Erythroblast (primary cell): ENCODE data around the gene FAM98C.

Experiments used
- DNase-seq, 2 experiments: peaks; one replicate each; lab custom pipeline; 2025; lab: John Stamatoyannopoulos, UW
- GATA1 ChIP-seq: IDR thresholded peaks from 2 replicates; pipeline ENCODE4 v1.6.1; 2011; ENCODE audit warnings: low read depth, mild to moderate bottlenecking, control low read depth, low read length, moderate library complexity
- POLR2A ChIP-seq: IDR thresholded peaks from 2 replicates; pipeline ENCODE4 v1.6.1; 2011; ENCODE audit warnings: mild to moderate bottlenecking, low read length

The FAM98C gene

DNA sequence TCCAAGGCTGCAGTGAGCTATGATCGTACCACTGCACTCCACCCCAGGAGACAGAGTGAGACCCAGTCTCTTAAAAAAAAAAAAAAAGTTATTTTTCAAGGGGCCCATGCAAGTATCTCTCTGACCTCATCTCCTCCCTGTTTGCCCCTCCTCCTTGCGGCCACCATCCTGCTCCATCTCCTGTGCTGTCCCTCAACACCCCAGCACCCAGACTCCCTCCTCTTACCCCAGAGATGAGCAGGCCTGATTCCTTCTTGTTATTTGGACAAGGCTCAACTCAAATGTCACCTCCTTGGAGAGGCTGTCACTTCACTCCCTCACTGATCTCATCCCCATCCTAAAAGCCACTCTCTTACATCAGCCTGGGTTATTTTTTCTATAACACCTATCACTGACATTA is 35.0 kb downstream of the FAM98C start:
- DNase-seq, result no peak
- TF ChIP-seq GATA1 (no peak), POLR2A (no peak)

DNA sequence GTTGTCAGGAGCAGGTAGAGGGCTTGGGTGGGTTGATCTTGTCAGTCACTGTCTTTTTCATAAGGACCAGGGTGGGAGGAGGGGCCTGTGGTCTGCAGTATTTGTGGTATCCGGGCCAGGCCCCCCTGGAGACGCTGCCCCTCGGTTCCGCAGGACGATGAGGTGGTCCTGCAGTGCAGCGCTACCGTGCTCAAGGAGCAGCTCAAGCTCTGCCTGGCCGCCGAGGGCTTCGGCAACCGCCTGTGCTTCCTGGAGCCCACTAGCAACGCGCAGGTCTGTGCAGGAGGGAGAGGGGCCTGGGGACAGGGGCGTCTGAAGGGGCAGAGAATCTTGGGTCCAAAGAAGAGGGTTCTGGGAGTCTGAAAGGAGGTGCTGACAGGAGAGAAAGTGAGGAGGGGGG is 37.7 kb downstream of the FAM98C start:
- TF ChIP-seq GATA1, result no peak
- no peak for TF ChIP-seq POLR2A

DNA sequence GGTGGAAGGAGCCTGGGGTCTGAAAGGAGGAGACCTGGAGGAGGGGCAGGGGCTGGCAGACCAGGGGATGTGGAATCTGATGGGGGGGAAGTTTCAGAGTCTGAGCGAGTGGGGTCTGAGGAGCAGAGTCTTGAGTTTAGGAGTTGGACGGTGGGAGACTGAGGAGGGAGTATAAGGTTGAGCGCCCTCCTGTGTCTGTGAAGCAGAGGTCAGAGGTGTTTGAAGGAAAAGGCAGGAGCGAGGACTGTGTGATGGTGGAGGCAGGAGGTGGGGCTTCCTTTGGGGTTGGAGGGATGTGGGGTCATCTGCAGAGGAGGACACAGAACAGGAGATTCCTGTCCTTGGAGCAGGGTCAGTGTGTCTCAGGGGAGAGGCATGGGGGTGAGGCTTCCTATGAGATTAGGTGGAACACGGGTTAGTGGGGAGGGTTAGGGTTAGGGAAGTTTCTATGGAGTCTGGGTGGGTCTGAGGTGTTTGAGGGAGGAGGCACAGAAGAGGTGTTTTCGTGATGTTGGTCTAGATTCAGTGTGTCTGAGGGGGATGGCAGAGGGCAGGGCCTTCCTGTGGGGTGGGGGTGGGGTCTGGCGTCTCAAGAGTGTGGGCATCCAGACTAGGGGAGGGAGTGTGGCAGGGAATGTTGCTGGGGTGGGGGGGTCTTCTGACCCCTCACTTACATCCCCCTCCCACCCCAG is 38.9 kb downstream of the FAM98C start:
- TF ChIP-seq GATA1 (no peak), POLR2A (no peak)
- no peak for DNase-seq

More for the DNA sequence above, 37.7 kb downstream of the FAM98C start:
- DNase-seq, result no peak

DNA sequence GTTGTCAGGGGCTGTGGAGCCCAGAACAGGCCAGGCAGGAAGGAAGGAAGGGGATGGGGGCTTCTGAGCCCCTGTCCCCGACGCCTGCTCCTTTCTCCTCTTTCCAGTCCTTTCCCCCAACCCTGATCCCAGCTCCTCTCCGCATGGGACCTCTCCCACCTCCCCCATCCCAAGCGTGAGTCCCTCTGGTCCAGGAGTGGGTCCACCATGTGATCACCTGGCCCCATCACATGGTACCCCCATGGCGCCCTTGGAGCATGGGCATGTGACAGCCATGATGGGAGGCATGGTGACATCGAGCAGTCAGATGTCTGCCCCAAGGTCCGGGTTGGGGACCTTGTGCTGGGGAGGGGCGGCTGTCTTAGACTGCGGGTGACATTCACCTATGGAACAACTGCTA is 39.8 kb downstream of the FAM98C start:
- no peak for DNase-seq
- TF ChIP-seq GATA1 (no peak), POLR2A (no peak)

DNA sequence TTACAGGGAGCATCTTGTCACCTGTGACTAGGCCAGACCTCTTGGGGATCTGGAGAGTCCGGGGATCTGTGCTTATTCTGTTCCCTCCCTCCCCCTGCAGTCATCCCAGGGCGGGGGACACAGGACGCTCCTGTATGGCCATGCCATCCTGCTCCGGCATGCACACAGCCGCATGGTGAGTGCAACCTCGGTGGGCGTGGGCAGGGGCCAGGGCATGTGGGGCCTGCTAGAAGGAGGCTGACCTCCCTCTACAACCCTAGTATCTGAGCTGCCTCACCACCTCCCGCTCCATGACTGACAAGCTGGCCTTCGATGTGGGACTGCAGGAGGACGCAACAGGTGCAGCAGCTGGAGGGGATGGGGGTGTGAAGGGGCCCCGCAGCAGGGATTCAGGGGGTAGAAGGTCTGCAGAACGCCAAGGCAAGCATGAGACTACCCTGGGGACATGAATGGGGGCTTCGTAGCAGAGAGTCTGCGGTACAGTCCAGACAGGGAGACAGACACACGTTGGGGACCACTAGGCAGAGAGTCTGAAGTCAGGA is 40.6 kb downstream of the FAM98C start:
- TF ChIP-seq GATA1 (no peak), POLR2A (no peak)
- no peak for DNase-seq

DNA sequence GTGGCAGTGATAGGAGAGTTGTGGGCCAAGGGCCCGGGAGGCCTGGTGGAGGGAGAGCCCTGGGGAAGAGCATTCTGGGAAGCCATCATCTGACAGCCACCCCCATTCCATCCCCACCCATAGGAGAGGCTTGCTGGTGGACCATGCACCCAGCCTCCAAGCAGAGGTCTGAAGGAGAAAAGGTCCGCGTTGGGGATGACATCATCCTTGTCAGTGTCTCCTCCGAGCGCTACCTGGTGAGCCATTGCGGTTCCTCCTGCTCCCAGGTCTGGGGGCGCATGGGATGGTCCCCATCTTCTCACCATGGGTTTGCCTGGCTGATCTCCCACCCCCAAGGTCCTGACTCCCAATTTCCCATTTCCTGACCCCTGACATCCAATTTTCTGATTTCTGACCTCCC is 41.1 kb downstream of the FAM98C start:
- DNase-seq, result no peak
- no peak for TF ChIP-seq GATA1
- TF ChIP-seq POLR2A, result no peak

DNA sequence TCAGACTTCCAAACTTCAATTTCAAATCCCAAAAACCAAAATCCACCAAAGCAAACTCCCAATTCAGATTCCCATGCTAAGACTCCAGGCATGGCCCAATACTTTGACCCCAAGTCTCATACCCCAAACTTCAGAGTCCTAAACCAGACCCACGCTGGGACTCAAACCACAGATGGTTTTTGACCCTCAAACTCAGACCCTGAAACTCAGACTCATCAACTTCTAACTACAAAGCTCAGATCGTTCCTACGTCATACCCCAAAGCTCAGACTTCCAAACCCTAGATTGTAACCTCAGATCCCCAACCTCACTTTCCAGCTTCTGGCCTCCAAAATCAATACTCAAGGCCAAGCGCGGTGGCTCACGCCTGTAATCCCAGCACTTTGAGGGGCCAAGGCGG is 42.5 kb downstream of the FAM98C start:
- DNase-seq, result no peak
- no peak for TF ChIP-seq GATA1
- TF ChIP-seq POLR2A, result no peak

DNA sequence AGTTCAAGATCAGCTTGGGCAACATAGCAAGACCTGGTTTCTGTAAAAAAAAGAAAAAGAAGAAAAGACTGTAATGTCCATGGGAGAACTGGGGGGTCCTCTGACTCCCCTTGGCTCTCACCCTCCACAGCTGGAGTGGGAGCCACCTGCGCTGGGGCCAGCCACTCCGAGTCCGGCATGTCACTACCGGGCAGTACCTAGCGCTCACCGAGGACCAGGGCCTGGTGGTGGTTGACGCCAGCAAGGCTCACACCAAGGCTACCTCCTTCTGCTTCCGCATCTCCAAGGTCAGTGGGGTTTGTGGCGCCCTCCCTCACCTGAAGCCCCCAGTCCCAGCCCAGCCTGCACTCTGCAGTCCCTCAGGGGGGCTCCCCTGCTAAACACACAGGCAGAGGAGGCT is 45.3 kb downstream of the FAM98C start:
- TF ChIP-seq GATA1 (no peak), POLR2A (no peak)
- DNase-seq, result no peak

DNA sequence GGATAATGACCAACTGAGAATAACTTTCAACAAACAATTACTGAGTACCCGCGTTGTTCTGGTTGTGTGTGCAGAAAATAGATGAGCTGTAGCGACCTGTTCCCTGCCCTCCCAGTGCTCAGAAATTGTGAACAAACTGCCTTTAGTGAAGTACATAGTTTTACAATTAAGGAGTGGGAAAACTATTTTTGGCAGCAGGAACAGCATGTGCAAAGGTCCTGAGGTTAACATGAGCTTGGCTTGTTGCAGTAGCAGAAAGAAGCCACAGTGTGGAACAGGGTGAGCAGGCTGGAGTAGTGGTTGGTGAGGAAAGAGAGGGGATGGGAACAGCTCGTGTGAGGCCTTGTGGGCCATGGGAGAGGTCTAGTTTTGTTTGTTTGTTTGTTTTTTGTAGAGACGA is 46.6 kb downstream of the FAM98C start:
- no peak for DNase-seq

DNA sequence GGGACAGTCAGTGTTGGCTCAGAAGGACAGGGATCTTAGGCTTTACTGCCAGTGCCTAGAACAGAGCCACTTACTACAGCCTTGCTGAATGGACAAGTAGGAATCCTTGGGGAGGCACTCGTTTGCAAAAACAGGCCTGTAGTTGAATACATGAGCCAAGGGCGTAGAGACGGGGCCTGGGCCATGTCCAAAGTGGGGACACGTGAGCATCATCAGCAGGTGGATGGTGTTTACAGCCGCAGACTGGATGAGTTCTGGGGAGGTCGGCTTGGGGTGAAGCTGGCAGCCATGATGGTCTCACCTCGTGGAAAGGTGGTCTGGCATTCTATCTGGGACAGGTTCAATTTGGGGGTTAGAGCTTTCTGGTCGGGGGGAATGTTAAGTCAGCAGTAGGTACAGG is 48.1 kb downstream of the FAM98C start:
- TF ChIP-seq GATA1 (no peak), POLR2A (no peak)
- no peak for DNase-seq

More for the DNA sequence above, 46.6 kb downstream of the FAM98C start:
- TF ChIP-seq POLR2A, result no peak
- no peak for TF ChIP-seq GATA1

DNA sequence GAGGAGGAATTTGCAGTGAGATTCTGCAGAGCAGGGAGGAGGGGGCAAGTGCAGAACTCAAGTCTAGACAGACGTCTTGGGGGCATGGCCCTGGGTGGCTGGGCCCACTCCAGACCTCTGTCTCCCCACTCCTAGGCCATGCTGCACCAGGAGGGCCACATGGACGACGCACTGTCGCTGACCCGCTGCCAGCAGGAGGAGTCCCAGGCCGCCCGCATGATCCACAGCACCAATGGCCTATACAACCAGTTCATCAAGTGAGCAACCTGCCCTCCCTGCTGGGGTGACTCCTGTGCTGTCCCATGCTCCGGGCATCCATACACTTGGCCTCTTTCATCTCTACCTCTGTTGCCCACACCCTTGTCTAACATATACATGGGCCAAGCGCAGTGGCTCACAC is 48.7 kb downstream of the FAM98C start:
- TF ChIP-seq GATA1 (no peak), POLR2A (no peak)

DNA sequence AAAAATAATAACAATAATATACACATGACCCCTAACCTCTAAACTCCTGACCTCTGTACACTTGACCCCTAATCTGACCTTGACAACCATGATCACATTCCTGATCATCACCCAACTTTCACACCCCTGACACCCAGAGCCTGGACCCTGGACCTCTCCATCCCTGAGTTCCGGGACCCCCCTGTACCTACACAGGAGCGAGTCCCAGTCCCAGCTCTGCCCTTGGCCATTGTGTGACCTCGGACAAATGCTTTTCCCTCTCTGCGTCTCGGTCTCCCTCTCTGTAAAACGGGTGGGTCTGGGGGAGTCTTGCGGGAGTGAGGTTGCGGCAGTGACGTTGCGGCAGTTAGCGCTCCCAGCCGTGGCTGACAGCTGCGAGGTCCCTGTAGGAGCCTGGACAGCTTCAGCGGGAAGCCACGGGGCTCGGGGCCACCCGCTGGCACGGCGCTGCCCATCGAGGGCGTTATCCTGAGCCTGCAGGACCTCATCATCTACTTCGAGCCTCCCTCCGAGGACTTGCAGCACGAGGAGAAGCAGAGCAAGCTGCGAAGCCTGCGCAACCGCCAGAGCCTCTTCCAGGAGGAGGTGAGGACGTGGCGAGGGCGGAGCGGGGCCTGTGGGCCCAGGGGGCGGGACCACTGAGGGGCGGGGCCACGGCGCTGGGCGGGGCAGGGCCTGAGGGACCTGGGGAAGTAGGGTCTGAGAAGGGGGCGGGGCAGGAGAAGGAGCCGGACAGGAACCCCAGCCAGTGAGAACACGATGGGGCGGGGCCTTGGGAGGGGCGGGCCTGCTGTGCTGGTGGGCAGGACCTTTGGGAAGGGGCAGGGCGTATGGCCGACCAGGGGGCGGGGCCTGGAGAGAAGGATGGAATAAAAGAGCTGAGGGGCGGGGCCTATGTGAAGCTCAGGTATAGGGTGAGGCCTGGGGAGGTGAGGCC is 49.8 kb downstream of the FAM98C start:
- DNase-seq, result no peak

More for the DNA sequence above, 48.7 kb downstream of the FAM98C start:
- no peak for DNase-seq

DNA sequence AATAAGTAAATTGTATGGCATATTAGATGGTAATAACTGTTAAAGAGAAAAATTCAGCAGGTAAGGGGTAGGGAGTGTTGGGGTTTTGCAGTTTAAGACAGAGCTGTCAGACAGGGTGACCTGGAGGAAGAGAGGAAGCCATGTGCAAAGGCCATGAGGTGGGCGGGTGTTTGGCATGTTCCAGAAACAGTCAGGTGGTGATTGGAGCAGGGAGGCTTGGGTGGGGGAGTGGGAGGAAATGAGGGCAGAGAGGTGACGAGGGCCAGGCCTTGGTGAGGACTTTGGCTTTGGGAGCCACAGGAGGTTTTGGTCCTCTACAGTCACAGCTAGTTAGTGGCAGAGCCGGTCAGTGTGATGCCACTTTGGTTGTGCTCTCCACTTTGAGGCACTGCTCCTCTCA is 50.7 kb downstream of the FAM98C start:
- DNase-seq, result no peak
- TF ChIP-seq POLR2A (no peak), GATA1 (no peak)

More for the DNA sequence above, 49.8 kb downstream of the FAM98C start:
- no peak for TF ChIP-seq GATA1
- no peak for TF ChIP-seq POLR2A

DNA sequence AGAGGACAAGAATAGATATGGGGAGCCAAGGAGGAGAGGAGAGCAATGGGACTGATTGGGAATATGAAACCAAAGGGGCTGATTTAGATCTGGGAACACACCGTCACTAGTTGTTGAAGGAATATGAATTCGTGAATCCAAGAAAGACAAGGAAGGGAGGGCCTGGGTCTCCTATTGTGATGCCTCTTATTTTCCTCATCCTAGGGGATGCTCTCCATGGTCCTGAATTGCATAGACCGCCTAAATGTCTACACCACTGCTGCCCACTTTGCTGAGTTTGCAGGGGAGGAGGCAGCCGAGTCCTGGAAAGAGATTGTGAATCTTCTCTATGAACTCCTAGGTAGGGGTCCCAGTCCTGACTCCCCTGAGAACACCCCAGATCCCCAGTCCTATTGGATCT is 52.1 kb downstream of the FAM98C start:
- TF ChIP-seq POLR2A (no peak), GATA1 (no peak)
- no peak for DNase-seq

DNA sequence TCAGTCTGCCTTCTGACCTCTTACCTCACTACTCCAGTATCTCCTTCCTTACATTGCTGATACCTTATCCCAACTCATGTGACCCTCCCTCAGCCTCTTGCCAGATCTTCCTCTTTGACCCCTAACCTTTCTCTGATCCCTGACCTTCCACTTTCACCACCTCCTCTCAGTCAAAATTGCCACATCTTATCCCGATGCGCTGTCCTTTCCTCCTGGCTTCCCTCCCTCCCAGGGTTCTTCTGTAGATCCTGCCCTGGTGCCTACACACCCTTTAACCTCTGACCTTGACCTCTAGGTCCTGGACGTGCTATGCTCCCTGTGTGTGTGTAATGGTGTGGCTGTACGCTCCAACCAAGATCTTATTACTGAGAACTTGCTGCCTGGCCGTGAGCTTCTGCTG is 54.3 kb downstream of the FAM98C start:
- TF ChIP-seq POLR2A (no peak), GATA1 (no peak)
- no peak for DNase-seq
